HG02678 (cell line): Measurements from ENCODE around the gene SLC2A4RG.
A peak's percentile ranks its signal among the peaks of the same experiment; 100 is the strongest.
"Not testable (repeated sequence)": the region's sequence is repeated elsewhere in the genome, so short reads cannot be mapped to it uniquely, and the experiment has no call there.

ENCODE experiments used
- ATAC-seq: cut with Tn5 transposase; IDR thresholded peaks from one replicate; pipeline ENCODE4 v1.9.1; 2021; ENCODE audit warnings: mild to moderate bottlenecking, moderate library complexity; ENCODE audit not compliant: unreplicated experiment

Gene SLC2A4RG

DNA sequence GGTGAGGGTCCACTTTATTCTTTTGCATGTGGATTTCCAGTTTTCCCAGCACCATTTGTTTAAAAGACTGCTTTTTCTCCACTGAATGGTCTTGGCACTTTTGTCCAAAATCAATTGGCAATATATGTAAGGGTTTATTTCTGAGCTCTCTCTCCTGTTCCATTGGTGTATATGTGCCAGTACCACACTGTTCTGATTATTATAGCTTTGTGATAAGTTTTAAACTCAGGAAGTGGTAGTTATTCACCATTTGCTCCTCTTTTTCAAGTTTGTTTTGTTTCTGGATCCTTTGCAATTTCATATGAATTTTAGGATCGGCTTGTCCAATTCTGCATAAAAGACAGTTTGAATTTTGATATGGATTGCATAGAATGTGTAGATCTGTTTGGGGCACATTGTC, 27.4 kb upstream of the SLC2A4RG start:
- no peak for ATAC-seq

DNA sequence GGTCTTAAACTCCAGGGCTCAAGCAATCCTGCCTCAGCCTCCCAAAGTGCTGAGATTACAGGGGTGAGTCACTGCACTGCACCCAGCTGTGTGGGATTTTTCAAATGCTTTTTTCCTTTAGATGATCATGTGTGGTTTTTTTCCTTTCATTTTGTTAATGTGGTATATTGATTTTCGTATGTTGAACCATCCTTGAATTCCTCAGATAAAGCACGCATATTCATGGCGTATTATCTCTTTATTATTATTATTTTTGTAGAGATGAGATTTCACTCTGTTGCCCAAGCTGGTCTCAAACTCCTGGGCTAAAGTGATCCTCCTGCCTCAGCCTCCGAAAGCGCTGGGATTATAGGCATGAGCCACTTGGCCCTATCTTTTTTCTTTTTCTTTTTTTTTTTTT, 24.7 kb upstream of the SLC2A4RG start:
- ATAC-seq, result no peak

DNA sequence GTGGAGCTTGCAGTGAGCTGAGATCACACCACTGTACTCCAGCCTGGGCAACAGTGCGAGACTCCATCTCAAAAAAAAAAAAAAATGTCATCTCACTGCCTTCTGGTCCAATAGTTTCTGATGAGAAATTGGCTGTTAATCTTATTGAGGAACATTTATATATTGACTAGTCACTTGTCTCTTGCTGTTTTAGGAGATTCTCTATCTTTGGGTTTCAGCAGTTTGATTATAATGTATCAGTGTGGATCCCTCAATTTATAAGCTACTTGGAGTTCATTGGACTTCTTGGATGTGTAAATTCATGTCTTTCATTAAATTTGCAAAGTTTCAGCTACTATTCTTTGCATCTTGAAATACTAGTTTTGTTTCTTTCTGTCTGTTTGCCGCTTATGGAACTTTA, 20.6 kb upstream of the SLC2A4RG start:
- ATAC-seq, result no peak

DNA sequence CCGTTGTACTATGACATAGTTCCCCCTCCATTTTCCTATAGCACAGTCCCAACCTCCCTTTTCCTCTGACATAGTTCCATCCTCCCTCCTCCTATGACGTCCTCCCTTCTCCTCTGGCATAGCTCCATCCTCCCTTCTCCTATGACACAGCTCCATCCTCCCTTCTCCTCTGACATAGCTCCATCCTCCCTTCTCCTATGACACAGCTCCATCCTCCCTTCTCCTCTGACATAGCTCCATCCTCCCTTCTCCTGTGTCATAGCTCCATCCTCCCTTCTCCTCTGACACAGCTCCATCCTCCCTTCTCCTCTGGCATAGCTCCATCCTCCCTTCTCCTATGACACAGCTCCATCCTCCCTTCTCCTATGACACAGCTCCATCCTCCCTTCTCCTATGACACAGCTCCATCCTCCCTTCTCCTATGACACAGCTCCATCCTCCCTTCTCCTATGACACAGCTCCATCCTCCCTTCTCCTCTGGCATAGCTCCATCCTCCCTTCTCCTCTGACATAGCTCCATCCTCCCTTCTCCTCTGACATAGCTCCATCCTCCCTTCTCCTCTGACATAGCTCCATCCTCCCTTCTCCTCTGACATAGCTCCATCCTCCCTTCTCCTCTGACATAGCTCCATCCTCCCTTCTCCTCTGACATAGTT, 16.5 kb upstream of the SLC2A4RG start:
- ATAC-seq, result not testable (repeated sequence)

DNA sequence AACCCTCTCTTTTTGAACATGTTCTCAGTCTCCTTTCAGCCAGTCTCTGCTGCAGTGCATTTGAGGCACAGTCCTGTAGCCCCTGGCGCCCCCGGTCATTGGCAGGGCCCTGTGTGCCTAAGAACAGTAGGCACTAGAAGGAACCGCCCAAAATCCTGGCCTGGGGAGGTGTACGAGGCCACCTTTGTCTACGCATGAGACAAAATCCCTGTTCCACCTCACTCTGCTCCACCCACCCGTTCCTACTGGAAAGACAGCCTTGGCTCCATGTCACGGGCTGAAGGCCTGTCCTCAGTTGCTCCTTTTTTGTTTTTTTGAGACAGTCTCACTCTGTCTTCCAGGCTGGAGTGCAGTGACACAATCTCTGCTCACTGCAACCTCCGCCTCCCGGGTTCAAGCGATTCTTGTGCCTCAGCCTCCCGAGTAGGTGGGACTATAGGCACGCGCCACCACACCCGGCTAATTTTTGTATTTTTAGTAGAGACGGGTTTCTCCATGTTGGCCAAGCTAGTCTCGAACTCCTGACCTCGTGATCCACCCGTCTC, 9.3 kb upstream of the SLC2A4RG start:
- not testable (repeated sequence) for ATAC-seq

DNA sequence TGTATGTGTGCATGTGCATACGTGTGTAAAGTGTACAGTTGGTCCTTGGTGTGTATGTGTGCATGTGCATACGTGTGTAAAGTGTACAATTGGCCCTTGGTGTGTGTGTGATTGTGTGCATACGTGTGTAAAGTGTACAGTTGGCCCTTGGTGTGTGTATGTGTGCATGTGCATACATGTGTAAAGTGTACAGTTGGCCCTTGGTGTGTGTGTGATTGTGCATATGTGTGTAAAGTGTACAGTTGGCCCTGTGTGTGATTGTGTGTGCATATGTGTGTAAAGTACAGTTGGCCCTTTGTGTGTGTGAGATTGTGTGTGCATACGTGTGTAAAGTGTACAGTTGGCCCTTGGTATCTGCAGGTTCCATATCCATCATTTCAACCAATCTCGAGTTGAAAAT, 8.2 kb upstream of the SLC2A4RG start:
- ATAC-seq, result no peak

DNA sequence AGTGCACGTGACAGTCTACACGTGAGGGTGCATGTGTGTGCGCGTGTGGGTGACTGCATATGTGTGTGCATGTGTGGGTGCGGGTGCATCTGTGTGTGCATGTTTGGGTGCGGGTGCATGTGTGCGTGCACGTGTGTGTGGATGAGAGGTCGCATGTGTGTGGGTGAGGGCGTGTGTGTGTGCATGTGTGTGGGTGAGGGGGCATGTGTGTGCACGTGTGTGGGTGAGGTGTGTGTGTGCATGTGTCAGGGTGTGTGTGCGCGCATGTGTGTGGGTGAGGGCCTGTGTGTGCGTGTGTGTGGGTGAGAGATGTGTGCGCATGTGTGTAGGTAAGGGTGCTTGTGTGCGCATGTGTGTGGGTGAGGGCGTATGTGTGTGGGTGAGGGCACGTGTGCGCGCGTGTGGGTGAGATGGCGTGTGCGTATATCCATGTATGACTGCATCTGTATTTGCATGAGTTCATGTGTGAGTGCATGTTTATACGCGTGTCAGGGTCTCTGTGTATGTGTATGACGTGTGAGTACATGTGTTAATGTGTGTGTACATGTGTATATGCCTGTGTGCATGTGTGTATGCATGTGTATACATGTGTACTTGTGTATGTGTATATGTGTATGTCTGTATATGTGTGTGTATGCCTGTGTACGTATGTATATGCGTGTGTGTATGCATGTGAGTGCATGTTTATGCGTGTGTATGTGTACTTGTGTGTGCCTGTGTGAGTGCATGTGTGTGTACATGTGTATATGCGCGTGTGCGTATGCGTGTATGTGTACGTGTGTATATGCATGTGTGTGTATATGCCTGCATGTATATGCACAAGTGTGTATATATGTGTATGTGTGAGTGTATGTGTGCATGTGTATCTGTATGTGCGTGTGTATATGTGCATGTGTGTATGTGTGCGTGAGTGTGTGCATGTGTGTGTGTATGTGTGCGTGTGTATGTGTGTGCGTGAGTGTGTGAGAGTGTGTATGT, 7.2 kb upstream of the SLC2A4RG start:
- no peak for ATAC-seq

DNA sequence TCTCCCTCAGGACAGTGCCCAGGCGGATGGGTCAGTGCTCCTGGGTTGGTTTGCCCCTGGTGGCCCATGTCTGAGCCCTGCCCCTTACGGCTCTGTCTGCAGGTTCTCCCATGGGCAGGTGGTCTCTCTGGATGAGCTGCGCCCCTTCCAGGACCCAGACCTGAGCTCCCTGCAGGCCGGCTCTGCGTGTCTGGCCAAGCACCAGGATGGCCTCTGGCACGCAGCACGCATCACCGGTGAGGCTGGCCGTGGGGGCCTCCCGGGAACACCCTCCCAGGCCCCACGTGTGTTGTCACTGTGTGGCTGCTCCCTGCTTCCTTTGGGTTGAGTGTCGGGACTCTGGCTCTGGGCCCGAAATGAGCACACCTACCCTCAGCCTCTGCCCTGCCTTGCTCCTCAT, 6.5 kb upstream of the SLC2A4RG start:
- ATAC-seq, result no peak

DNA sequence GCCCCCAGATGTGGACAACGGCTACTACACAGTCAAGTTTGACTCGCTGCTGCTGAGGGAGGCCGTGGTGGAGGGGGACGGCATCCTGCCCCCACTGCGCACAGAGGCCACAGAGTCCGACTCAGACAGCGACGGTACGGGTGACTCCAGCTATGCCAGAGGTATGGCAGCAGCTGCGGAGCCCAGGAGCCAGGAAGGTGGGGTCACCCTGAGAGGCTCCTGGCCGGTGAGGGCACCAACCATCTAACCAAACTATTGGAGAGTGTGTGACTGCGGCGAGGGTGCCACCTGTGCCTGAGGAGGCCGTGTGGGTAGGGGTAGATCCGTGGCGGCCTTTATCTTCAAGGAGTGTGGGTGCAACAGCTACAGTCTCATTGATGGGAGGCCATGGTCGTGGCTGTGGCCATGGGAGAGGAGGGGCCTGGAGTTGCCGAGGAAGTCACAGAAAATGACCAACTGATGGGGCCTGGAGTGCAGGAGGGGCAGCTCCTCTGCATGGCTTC, 5.9 kb upstream of the SLC2A4RG start:
- no peak for ATAC-seq

DNA sequence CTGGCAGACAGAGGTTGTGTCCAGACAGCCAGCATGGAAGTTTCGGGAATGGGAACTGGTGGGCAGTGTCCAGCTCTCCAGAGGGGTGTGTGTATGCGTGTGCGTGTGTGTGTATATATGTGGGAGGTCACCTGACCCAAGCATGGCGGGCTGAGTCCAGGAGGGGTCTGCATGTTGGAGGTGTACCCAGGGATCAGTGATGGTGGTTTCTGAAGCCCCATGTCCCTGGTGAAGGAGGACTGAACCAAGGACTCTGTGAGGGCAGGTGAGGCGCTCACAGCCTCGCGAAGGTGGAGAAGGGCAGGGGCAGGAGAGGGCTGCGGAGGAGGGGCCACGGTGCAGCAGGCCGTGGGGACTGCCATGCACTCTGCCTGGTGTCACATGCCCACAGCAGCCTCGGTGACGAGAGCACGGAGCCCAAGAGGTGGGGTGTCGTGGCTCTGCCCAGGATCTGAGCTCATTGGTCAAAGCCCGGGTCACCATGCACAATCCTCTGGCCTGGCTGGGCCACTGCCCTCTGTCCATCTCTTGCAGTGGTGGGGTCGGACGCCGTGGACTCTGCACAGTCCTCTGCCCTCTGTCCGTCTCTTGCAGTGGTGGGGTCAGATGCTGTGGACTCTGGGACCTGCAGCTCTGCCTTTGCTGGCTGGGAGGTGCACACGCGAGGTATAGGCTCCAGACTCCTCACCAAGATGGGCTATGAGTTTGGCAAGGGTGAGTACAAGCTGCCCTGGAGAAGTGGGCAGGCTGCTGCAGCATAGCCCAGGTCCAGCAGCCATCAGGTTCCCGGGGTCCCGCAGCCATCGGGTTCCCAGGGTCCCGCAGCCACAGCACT, 5.2 kb upstream of the SLC2A4RG start:
- ATAC-seq, result no peak

DNA sequence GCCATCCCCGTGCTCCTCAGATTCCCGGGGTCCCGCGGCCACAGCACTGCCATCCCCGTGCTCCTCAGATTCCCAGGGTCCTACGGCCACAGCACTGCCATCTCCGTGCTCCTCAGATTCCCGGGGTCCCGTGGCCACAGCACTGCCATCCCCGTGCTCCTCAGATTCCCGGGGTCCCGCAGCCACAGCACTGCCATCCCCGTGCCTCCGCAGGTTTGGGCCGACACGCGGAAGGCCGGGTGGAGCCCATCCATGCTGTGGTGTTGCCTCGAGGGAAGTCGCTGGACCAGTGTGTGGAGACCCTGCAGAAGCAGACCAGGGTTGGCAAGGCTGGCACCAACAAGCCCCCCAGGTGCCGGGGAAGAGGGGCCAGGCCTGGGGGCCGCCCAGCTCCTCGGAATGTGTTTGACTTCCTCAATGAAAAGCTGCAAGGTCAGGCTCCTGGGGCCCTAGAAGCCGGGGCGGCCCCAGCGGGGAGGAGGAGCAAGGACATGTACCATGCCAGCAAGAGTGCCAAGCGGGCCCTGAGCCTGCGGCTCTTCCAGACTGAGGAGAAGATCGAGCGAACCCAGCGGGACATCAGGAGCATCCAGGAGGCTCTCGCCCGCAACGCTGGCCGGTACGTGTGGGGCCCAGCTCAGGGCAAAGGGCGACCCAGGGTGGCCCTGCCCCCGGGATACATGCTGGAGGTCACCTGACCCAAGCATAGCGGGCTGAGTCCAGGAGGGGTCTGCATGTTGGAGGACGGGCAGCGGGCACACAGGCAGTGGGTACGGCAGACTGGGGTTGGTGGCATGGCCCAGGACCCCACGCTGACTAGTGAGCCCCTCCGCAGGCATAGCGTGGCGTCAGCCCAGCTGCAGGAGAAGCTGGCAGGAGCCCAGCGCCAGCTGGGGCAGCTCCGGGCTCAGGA, 4.4 kb upstream of the SLC2A4RG start:
- no peak for ATAC-seq

DNA sequence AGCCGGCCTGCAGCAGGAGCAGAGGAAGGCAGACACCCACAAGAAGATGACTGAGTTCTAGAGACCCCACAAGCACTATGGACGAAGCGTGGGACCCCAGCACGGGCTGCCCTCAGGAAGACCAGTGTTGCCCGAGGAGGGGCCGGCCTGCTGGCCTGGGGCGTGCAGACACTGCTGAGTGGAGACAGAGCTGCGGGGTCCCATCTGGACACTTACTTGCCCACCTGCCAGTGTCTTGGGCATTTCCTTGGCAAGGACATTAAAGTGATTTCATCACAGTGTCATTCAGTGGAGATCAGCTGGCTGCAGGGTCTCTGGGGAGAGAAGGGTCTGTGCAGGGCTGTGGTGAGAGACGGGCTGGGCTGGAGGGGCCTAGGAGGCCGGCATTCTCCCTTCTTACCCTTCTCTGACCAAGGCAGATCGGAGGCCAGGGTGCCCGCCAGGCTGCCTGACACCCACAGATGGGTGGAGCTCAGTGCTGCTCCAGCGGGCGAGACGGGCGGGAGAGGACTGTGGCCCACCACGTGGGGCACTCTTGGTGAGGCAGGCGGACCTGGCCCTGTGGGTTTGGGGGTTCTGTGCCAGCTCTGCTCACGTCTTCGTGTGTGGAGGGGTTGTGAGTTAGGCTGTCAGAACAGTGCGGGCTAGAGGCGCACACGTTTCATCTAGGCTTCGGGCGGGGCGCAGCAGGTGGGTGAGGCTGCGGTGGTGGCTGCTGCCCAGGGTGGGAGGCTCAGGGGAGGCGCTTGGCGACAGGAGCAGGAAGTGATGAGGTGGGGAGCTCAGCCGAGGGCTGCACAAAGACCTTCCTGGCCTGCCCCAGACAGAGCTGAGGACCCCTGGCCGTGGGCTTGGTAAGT, 3.5 kb upstream of the SLC2A4RG start, which contains the start of gene LIME1:
Gene LIME1, plus strand, starts transcription at position 806 of the 860 bp plus-strand sequence. CDS start 886 bp downstream, outside the sequence.
- no peak for ATAC-seq

DNA sequence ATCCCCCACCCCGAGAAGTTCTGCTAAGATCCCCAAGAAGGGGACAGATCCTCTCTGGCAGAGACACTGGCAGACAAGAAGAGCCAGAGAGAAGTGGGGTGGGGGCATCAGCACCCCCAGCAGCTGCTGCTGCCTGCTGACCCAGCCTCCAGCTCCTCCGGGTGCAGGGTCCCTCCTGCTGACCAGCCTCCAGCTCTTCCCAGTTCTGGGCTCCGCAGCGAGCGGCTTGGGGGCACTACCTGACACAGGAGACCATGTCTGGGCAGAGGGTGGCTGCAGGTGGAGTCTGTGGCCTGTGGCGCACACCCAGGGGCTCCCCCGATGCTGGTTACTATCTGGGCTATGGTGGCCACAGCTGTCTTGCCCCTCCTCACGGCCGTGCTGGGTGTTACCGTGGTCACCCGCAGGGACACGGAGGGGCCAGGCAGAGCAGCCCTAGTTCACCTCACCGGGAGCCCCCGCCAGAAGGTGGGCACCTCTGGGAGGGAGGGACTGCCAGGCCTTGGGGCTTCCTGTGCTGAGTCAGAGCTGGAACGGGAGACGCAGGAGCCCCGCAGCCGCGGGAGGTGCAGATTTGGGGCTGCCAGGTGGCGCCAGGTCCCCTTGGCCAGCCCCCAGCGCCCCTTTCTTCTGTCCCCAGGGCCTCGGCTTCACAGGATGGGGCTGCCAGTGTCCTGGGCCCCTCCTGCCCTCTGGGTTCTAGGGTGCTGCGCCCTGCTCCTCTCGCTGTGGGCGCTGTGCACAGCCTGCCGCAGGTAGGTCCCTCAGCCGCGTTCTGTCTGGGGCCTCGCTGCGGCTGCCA, 2.5 kb upstream of the SLC2A4RG start:
- ATAC-seq, result no peak

DNA sequence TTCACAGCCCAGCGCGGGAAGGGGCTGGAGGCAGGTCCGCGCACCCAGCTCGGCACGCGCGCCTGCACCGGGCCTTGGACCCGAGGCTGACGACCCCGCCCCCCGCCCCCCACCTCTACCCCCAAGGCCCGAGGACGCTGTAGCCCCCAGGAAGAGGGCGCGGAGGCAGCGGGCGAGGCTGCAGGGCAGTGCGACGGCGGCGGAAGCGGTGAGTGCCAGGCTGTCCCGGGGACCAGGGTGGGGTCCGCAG, 2.0 kb upstream of the SLC2A4RG start:
- ATAC-seq, result no peak

DNA sequence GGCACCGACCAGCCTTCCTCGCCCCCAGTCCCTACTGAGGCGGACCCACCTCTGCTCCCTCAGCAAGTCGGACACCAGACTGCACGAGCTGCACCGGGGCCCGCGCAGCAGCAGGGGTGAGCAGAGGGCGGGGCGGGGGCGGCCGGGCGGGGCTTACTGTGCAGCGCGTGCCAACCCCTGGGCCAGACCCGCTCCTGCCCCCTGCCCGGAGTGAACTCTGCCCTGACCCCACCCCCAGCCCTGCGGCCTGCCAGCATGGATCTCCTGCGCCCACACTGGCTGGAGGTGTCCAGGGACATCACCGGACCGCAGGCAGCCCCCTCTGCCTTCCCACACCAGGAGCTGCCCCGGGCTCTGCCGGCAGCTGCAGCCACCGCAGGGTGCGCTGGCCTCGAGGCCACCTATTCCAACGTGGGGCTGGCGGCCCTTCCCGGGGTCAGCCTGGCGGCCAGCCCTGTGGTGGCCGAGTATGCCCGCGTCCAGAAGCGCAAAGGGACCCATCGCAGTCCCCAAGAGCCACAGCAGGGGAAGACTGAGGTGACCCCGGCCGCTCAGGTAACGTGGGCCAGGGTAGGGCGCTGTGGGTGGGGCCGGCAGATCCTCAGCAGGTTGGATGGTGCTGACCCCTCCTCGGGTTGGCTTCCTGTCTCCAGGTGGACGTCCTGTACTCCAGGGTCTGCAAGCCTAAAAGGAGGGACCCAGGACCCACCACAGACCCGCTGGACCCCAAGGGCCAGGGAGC, 1.5 kb upstream of the SLC2A4RG start:
- ATAC-seq, result no peak

DNA sequence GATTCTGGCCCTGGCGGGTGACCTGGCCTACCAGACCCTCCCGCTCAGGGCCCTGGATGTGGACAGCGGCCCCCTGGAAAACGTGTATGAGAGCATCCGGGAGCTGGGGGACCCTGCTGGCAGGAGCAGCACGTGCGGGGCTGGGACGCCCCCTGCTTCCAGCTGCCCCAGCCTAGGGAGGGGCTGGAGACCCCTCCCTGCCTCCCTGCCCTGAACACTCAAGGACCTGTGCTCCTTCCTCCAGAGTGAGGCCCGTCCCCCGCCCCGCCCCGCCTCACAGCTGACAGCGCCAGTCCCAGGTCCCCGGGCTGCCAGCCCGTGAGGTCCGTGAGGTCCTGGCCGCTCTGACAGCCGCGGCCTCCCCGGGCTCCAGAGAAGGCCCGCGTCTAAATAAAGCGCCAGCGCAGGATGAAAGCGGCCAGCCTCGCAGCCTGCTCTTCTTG, 868 bp upstream of the SLC2A4RG start:
- no peak for ATAC-seq

DNA sequence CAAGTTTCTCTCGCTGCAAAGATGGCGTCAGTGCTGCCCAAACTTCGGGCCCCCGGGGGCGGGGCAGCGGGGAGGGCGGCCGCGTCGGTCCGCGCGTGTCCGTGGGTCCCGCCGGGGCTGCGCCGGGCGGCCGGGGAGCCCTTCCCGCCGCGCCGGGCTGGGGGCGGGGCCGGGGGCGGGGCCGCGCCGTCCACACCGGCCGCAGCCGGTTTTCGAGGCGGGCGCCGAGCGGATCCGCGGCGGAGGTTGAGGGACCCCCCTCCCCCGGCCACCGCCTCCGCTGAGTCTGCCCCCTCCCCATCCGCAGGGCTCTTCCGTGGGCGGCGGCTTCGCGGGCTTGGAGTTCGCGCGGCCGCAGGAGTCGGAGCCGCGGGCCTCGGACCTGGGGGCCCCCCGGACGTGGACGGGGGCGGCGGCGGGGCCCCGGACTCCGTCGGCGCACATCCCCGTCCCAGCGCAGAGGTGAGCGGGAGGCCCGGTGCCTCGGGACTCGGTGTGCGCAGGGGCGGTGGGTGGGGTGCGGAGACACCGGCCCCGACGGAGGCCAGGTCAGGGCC, 572 bp downstream of the SLC2A4RG start:
- peak; percentile 21 for ATAC-seq
